ENCODE data around the gene TMEM200B.
"Not testable (repeated sequence)": the region's sequence is repeated elsewhere in the genome, so short reads cannot be mapped to it uniquely, and the experiment has no call there.

The TMEM200B gene

GRCh38 chr1:29082519-29082918 is 41.2 kb downstream of the TMEM200B start:
- Histone ChIP-seq H2BK5ac (ENCODE audit: low read depth, low read length, poor library complexity, severe bottlenecking) (no peak overlapping the region), H3K9ac (ENCODE audit: low read length) (no peak overlapping the region), H3K79me1 (replicated peaks; ENCODE audit: low read length, poor library complexity, severe bottlenecking) (no peaks in the 10 kb centered on the region), H3K36me3 (ENCODE audit: control insufficient read depth in 1 of 2, insufficient read depth in 2 of 2, low read depth in 1 of 2, low read length in 2 of 2) (no peaks in the 10 kb centered on the region), H3K4ac (ENCODE audit: low read depth in 1 of 2, low read length in 2 of 2) (no peak overlapping the region), H3K4me2 (ENCODE audit: low read length, poor library complexity, severe bottlenecking) (no peak overlapping the region), H3K4me3 (ENCODE audit: insufficient read depth in 1 of 2, low read depth in 1 of 2, low read length in 2 of 2) (no peak overlapping the region), H3K23ac (ENCODE audit: low read length in 2 of 2) (no peak overlapping the region), H2BK120ac (ENCODE audit: low read depth, low read length) (no peak overlapping the region), H2AFZ (ENCODE audit: low read depth, low read length) (no peak overlapping the region), H2AK5ac (ENCODE audit: low read length, severe bottlenecking) (no peak overlapping the region), H3K14ac (ENCODE audit: low read length in 2 of 2) (no peak overlapping the region), H3K18ac (ENCODE audit: low read depth in 1 of 2, low read length in 2 of 2) (no peak overlapping the region), H3K4me1 (ENCODE audit: control insufficient read depth, insufficient read depth, low read depth, low read length) (no peaks in the 10 kb centered on the region), H4K8ac (ENCODE audit: low read length) (no peak overlapping the region), H2BK15ac (ENCODE audit: low read depth, poor library complexity, severe bottlenecking) (no peak overlapping the region), H4K91ac (ENCODE audit: low read length) (no peak overlapping the region), H3K27ac (ENCODE audit: low read length, poor library complexity, severe bottlenecking) (no peak overlapping the region), H3K9me3 (ENCODE audit: control insufficient read depth, low read length) (no peaks in the 10 kb centered on the region), H3K27me3 (ENCODE audit: control insufficient read depth in 1 of 2, insufficient read depth in 1 of 2, low read length in 2 of 2) (no peaks in the 10 kb centered on the region), H2BK12ac (ENCODE audit: low read length in 2 of 2) (no peak overlapping the region)
- no peak for DNase-seq
- WGBS: 43% methylated on average over 1 of the region's 3 CpGs

- WGBS: 89% methylated on average over 2 of the region's 3 CpGs
- Histone ChIP-seq H3K4me3 (ENCODE audit: insufficient read depth in 1 of 2, low read depth in 1 of 2, low read length in 2 of 2) (no peak overlapping the region), H3K4me2 (ENCODE audit: low read length, poor library complexity, severe bottlenecking) (no peak overlapping the region), H3K27ac (ENCODE audit: low read length, poor library complexity, severe bottlenecking) (no peak overlapping the region), H2BK120ac (ENCODE audit: low read depth, low read length) (no peak overlapping the region), H3K27me3 (ENCODE audit: control insufficient read depth in 1 of 2, insufficient read depth in 1 of 2, low read length in 2 of 2) (no peaks in the 10 kb centered on the region), H3K36me3 (ENCODE audit: control insufficient read depth in 1 of 2, insufficient read depth in 2 of 2, low read depth in 1 of 2, low read length in 2 of 2) (no peaks in the 10 kb centered on the region), H2AFZ (ENCODE audit: low read depth, low read length) (no peak overlapping the region), H4K91ac (ENCODE audit: low read length) (no peak overlapping the region), H3K18ac (ENCODE audit: low read depth in 1 of 2, low read length in 2 of 2) (no peak overlapping the region), H4K8ac (ENCODE audit: low read length) (no peak overlapping the region), H3K4me1 (ENCODE audit: control insufficient read depth, insufficient read depth, low read depth, low read length) (no peaks in the 10 kb centered on the region), H3K23ac (ENCODE audit: low read length in 2 of 2) (no peak overlapping the region), H2BK12ac (ENCODE audit: low read length in 2 of 2) (no peak overlapping the region), H3K9ac (ENCODE audit: low read length) (no peak overlapping the region), H3K79me1 (replicated peaks; ENCODE audit: low read length, poor library complexity, severe bottlenecking) (no peaks in the 10 kb centered on the region), H3K9me3 (ENCODE audit: control insufficient read depth, low read length) (no peaks in the 10 kb centered on the region), H2BK15ac (ENCODE audit: low read depth, poor library complexity, severe bottlenecking) (no peak overlapping the region), H3K4ac (ENCODE audit: low read depth in 1 of 2, low read length in 2 of 2) (no peak overlapping the region), H2BK5ac (ENCODE audit: low read depth, low read length, poor library complexity, severe bottlenecking) (no peak overlapping the region), H3K14ac (ENCODE audit: low read length in 2 of 2) (no peak overlapping the region), H2AK5ac (ENCODE audit: low read length, severe bottlenecking) (no peak overlapping the region)
- no peak for DNase-seq
Measured at GRCh38 chr1:29081201-29081600, 42.5 kb downstream of the TMEM200B start.

GRCh38 chr1:29079916-29080629 is 43.6 kb downstream of the TMEM200B start:
- H3K36me3 ChIP-seq (ENCODE audit: control insufficient read depth in 1 of 2, insufficient read depth in 2 of 2, low read depth in 1 of 2, low read length in 2 of 2); H4K91ac ChIP-seq (ENCODE audit: low read length); H3K9ac ChIP-seq (ENCODE audit: low read length); H3K4me2 ChIP-seq (ENCODE audit: low read length, poor library complexity, severe bottlenecking); H3K4me1 ChIP-seq (ENCODE audit: control insufficient read depth, insufficient read depth, low read depth, low read length); H3K4ac ChIP-seq (ENCODE audit: low read depth in 1 of 2, low read length in 2 of 2); H4K8ac ChIP-seq (ENCODE audit: low read length); H2AFZ ChIP-seq (ENCODE audit: low read depth, low read length); H3K27ac ChIP-seq (ENCODE audit: low read length, poor library complexity, severe bottlenecking); H2BK12ac ChIP-seq (ENCODE audit: low read length in 2 of 2); H3K18ac ChIP-seq (ENCODE audit: low read depth in 1 of 2, low read length in 2 of 2); H2BK5ac ChIP-seq (ENCODE audit: low read depth, low read length, poor library complexity, severe bottlenecking); H3K27me3 ChIP-seq (ENCODE audit: control insufficient read depth in 1 of 2, insufficient read depth in 1 of 2, low read length in 2 of 2); H2BK15ac ChIP-seq (ENCODE audit: low read depth, poor library complexity, severe bottlenecking); DNase-seq; H3K4me3 ChIP-seq (ENCODE audit: insufficient read depth in 1 of 2, low read depth in 1 of 2, low read length in 2 of 2); H3K9me3 ChIP-seq (ENCODE audit: control insufficient read depth, low read length); H3K23ac ChIP-seq (ENCODE audit: low read length in 2 of 2); H3K79me1 ChIP-seq (replicated peaks; ENCODE audit: low read length, poor library complexity, severe bottlenecking); H2AK5ac ChIP-seq (ENCODE audit: low read length, severe bottlenecking); H2BK120ac ChIP-seq (ENCODE audit: low read depth, low read length); H3K14ac ChIP-seq (ENCODE audit: low read length in 2 of 2): not testable (repeated sequence)
- 91% methylated on average over 15 of the region's 16 CpGs for WGBS

GRCh38 chr1:29077155-29077554 is 46.5 kb downstream of the TMEM200B start:
- H3K4ac ChIP-seq (ENCODE audit: low read depth in 1 of 2, low read length in 2 of 2): no peak overlapping the region
- no peaks in the 10 kb centered on the region for H3K9me3 ChIP-seq (ENCODE audit: control insufficient read depth, low read length)
- whole genome bisulfite sequencing: 100% methylated on average over 1 of the region's 2 CpGs
- no peak overlapping the region for H2AK5ac ChIP-seq (ENCODE audit: low read length, severe bottlenecking)
- no peak overlapping the region for H3K27ac ChIP-seq (ENCODE audit: low read length, poor library complexity, severe bottlenecking)
- no peaks in the 10 kb centered on the region for H3K27me3 ChIP-seq (ENCODE audit: control insufficient read depth in 1 of 2, insufficient read depth in 1 of 2, low read length in 2 of 2)
- no peak overlapping the region for H4K8ac ChIP-seq (ENCODE audit: low read length)
- H3K79me1 ChIP-seq (replicated peaks; ENCODE audit: low read length, poor library complexity, severe bottlenecking): no peaks in the 10 kb centered on the region
- no peak overlapping the region for H2BK15ac ChIP-seq (ENCODE audit: low read depth, poor library complexity, severe bottlenecking)
- no peak overlapping the region for H2BK12ac ChIP-seq (ENCODE audit: low read length in 2 of 2)
- no peak overlapping the region for H4K91ac ChIP-seq (ENCODE audit: low read length)
- no peak overlapping the region for H3K4me3 ChIP-seq (ENCODE audit: insufficient read depth in 1 of 2, low read depth in 1 of 2, low read length in 2 of 2)
- H2BK120ac ChIP-seq (ENCODE audit: low read depth, low read length): no peak overlapping the region
- H3K36me3 ChIP-seq (ENCODE audit: control insufficient read depth in 1 of 2, insufficient read depth in 2 of 2, low read depth in 1 of 2, low read length in 2 of 2): no peaks in the 10 kb centered on the region
- H2AFZ ChIP-seq (ENCODE audit: low read depth, low read length): no peak overlapping the region
- no peak overlapping the region for H3K4me2 ChIP-seq (ENCODE audit: low read length, poor library complexity, severe bottlenecking)
- H2BK5ac ChIP-seq (ENCODE audit: low read depth, low read length, poor library complexity, severe bottlenecking): no peak overlapping the region
- H3K23ac ChIP-seq (ENCODE audit: low read length in 2 of 2): no peak overlapping the region
- no peak overlapping the region for H3K18ac ChIP-seq (ENCODE audit: low read depth in 1 of 2, low read length in 2 of 2)
- H3K14ac ChIP-seq (ENCODE audit: low read length in 2 of 2): no peak overlapping the region
- H3K9ac ChIP-seq (ENCODE audit: low read length): no peak overlapping the region
- no peak for DNase-seq
- H3K4me1 ChIP-seq (ENCODE audit: control insufficient read depth, insufficient read depth, low read depth, low read length): no peaks in the 10 kb centered on the region
